Immature natural killer cell (primary cell): ENCODE data around the gene RNF13. TPM values are rescaled to one million over a fixed set of nuclear protein-coding genes. Genes with fewer than 3 reads are reported as not detected.
A peak's percentile ranks its signal among the peaks of the same experiment; 100 is the strongest.
"Not testable (repeated sequence)": the region's sequence is repeated elsewhere in the genome, so short reads cannot be mapped to it uniquely, and the experiment has no call there.

ENCODE experiments used
- DNase-seq, 3 donors: peaks; one replicate each; pipeline ENCODE4 v3.0.0; 2022; ENCODE audit warnings: mixed read lengths in 1 of 3
- H3K27ac Mint-ChIP-seq, 6 donors: one replicate each; pipeline ENCODE4 v1.8.0; 2020; ENCODE audit warnings: mixed read lengths in 6 of 6, mild to moderate bottlenecking in 5 of 6, inconsistent platforms in 4 of 6, moderate library complexity in 3 of 6
- H3K27me3 Mint-ChIP-seq, 3 donors: one replicate each; pipeline ENCODE4 v1.8.0; 2020 to 2021; ENCODE audit warnings: low read depth in 3 of 3, mild to moderate bottlenecking in 3 of 3, mixed read lengths in 3 of 3, moderate library complexity in 3 of 3, inconsistent platforms in 1 of 3
- H3K36me3 Mint-ChIP-seq, 3 donors: one replicate each; pipeline ENCODE4 v1.8.0; 2020; ENCODE audit warnings: mixed read lengths in 3 of 3, inconsistent platforms in 2 of 3, mild to moderate bottlenecking in 2 of 3
- H3K4me1 Mint-ChIP-seq, 2 donors: one replicate each; pipeline ENCODE4 v1.8.0; 2020; ENCODE audit warnings: inconsistent platforms in 2 of 2, mild to moderate bottlenecking in 2 of 2, mixed read lengths in 2 of 2, moderate library complexity in 1 of 2
- H3K4me3 Mint-ChIP-seq, 5 donors: one replicate each; pipeline ENCODE4 v1.8.0; 2020; ENCODE audit warnings: mild to moderate bottlenecking in 5 of 5, mixed read lengths in 5 of 5, inconsistent platforms in 3 of 5, moderate library complexity in 3 of 5
- H3K9me3 Mint-ChIP-seq, 6 donors: one replicate each; pipeline ENCODE4 v1.8.0; 2020; ENCODE audit warnings: mild to moderate bottlenecking in 6 of 6, mixed read lengths in 6 of 6, inconsistent platforms in 4 of 6, moderate library complexity in 3 of 6
- polyA plus RNA-seq, 3 donors: library from polyadenylated mRNA; unstranded; fragments of 300-500 nt; fragmentation: Illumina TruSeq; gene quantifications; one replicate each; pipeline ENCODE4 v1.2.3, GENCODE V29; 2021

Gene RNF13
- polyA plus RNA-seq, 3 donors from 2014 or later: 116 to 145 (median 142) TPM

DNA sequence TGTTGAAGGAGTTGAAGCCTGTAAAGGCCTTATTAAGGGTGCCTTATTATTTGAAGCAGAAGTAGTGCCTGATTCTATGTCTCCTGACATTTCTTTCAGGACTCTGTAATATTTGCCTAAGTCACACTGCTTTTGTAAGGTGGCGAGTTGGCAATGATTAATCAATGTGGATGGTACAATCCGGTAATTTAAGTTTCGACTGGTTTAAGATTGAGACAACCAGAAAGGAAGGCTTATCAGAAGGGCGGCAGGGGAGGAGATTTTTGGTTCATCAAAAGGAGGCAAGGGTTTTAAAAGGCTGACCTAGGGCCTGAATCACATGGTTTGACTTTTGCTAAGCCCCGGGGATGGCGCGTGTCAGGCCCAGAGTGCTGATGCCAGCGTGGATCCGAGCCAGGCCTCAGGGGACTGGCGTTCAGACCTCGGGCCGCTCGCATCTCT lies 830 bp upstream of the RNF13 start:
- Mint-ChIP-seq H3K4me3 (peak overlapping the region; percentile 97 to 100 (median 99)), H3K36me3 (no peaks in the 10 kb centered on the region), H3K9me3 (no peaks in the 10 kb centered on the region), H3K27me3 (peaks cover 4 to 10% (median 6%) of the 10 kb centered on the region in 3 donors), H3K27ac (peak overlapping the region; percentile 95 to 100 (median 99)), H3K4me1 (peaks cover 43 to 54% of the 10 kb centered on the region in 2 donors)
- DNase-seq: no peak

DNA sequence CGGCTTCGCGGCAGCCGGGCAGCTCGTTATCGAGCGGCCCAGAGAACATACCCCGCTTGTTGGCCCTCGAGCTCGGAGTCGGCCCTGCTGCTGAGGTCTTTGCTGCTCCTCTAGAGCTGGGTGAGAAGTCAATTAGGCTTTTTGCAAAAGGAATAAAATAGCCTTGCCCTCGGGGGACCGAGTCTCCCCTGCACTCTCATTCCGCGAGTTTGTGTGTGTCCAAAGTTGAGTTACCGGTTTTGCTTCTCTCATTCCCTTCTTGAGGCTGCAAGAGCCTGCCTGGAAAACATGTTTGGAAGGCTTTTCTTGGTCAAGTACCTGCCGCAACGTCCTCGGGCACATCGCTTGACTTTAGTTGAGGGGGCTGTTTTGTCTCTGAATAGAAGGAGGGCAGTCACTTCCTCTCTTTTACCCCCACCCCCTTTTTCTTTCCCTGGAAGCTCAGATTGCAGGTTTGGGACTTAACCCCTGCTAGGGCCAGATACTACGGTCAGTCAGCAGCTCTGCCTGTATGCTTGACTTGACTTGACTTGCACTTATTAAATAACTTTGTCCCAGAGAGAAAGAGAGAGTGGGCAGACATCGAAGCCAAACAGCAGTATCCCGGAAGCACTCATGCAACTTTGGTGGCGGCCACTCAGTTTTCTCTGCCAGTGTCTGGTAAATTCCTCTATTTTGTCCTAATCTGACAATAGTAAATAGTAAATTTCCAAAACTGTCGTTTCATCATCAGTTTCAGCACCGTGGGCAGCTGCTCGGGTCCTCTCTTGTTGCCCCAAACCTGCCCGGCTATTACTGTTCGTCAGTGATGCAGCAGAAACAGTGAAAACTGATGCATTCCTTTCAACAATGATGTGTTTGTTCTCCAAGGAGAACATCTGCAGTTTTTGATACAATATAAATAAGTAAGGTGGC lies 609 bp downstream of the RNF13 start:
- Mint-ChIP-seq H3K4me1 (peaks cover 51 to 69% of the 10 kb centered on the region in 2 donors), H3K4me3 (peak overlapping the region; percentile 97 to 100 (median 99)), H3K27me3 (peaks cover 2 to 4% (median 4%) of the 10 kb centered on the region in 3 donors), H3K27ac (peak overlapping the region; percentile 95 to 100 (median 99)), H3K9me3 (no peaks in the 10 kb centered on the region), H3K36me3 (no peaks in the 10 kb centered on the region)
- peak; percentile 16 to 20 (median 20) for DNase-seq

DNA sequence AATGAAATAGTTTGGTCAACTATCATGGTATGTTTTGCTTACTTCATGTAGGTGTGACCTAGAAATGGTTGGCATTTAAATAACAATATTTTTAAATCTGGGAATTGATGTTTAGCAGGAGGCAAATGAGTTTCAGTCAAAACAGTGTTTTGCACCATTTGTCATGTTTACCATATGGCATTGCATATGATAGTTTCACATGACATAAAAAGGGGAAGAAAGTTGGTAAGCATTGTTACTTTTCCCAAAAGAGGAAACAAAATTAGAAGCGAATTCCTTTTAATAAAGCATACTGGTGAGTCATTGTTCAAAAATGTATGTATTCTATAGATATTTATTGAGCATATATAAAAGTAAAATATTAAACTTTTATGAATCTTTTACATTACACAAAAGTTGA lies 2.3 kb downstream of the RNF13 start:
- Mint-ChIP-seq H3K4me1 (peaks cover 62 to 85% of the 10 kb centered on the region in 2 donors), H3K4me3 (peak overlapping the region; percentile 97 to 100 (median 99)), H3K36me3 (no peaks in the 10 kb centered on the region), H3K27ac (peak overlapping the region in 2 of 6 donors; percentile 3 to 43), H3K27me3 (peaks cover 0 to 4% (median 4%) of the 10 kb centered on the region in 3 donors), H3K9me3 (no peaks in the 10 kb centered on the region)
- no peak for DNase-seq

DNA sequence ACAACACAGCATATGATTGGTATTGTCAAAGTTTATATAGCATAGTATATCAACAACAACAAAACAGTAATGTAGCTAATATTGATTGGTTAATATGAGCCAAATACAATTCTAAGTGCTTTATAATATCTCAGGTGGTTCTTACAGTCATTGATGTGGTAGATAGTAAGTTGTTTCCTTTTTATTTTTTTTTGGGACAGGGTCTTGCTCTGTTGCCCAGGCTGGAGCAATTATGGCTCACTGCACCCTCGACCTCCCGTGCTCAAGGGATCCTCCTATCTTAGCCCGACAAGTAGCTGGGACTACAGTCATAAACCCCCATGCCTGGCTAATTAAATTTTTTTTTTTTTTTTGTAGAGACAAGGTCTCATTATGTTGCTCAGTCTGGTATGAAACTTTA lies 2.7 kb downstream of the RNF13 start:
- DNase-seq: no peak
- H3K9me3 Mint-ChIP-seq: no peaks in the 10 kb centered on the region
- H3K27me3 Mint-ChIP-seq: peaks cover 0 to 4% (median 4%) of the 10 kb centered on the region in 3 donors
- peak overlapping the region in 1 of 6 donors; percentile 8 for H3K27ac Mint-ChIP-seq
- no peaks in the 10 kb centered on the region for H3K36me3 Mint-ChIP-seq
- H3K4me3 Mint-ChIP-seq: peak overlapping the region in 2 of 5 donors; percentile 19 to 39
- H3K4me1 Mint-ChIP-seq: peaks cover 63 to 89% of the 10 kb centered on the region in 2 donors

DNA sequence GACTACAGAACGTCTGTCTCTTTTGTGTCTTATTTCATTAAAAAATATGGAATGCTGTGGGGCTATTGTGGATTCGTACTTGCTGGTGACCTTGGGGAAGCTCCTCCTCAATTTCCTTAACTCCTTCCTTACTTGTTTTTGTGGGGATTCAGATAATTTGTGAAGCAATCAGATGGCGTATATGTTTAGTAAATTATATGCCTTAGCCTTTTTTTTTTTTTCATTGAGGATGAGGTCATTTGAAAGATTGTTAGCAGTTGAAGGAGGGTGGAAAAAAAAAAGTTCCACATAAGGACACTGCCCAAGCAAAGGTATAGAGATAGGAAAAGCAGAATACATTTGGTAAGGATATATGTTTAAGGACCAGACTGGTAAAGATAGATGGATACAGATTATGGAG lies 3.3 kb downstream of the RNF13 start:
- Mint-ChIP-seq H3K9me3 (no peaks in the 10 kb centered on the region), H3K4me1 (peaks cover 67 to 95% of the 10 kb centered on the region in 2 donors), H3K4me3 (peak overlapping the region in 1 of 5 donors; percentile 39), H3K27me3 (peaks cover 0 to 4% (median 4%) of the 10 kb centered on the region in 3 donors), H3K27ac (no peak overlapping the region), H3K36me3 (no peaks in the 10 kb centered on the region)
- no peak for DNase-seq

DNA sequence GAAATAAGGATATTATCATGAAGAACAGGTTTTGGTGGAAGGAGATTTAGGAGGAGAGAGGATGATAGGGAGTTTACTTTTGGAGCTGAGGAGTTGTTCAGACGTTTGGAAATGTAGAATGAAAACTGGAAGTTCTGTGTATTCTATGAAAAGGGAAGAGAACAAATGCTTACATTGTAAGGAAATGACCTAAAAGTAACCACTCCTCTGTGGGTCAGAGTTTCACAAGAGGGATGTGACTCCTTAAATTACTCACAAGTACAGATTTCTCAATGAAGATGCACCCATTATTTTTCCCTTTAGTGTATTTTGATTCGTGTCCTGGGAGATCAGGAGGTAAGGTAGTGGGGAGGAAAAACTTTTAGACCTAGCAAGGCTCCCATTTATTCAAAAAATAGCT lies 4.0 kb downstream of the RNF13 start:
- H3K27me3 Mint-ChIP-seq: peaks cover 0 to 4% (median 4%) of the 10 kb centered on the region in 3 donors
- peak overlapping the region in 1 of 6 donors; percentile 57 for H3K27ac Mint-ChIP-seq
- peaks cover 73 to 99% of the 10 kb centered on the region in 2 donors for H3K4me1 Mint-ChIP-seq
- H3K36me3 Mint-ChIP-seq: no peaks in the 10 kb centered on the region
- H3K9me3 Mint-ChIP-seq: no peaks in the 10 kb centered on the region
- H3K4me3 Mint-ChIP-seq: peak overlapping the region in 1 of 5 donors; percentile 6
- DNase-seq: no peak

DNA sequence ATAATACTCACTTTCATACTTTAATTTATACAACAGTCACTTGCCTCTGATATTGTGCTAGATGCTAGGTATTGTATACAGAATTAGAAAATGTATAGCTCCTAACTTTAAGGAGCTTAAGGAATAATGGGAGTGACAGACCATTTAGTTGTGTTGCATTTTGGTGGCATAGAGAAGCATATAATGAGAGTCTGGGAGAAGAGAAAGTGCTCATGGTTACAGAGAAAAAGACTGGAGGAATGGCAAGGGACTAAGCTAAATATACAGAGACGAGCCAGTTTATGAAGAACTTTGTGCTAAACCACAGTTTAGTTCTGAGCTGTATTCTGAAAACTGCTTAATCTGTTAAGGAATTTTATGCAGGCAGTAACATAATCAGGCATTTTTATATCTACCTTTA lies 6.4 kb downstream of the RNF13 start:
- Mint-ChIP-seq H3K27ac (peak overlapping the region in 1 of 6 donors; percentile 2), H3K36me3 (peaks cover 3 to 6% (median 4%) of the 10 kb centered on the region in 3 donors), H3K27me3 (no peaks in the 10 kb centered on the region), H3K9me3 (no peaks in the 10 kb centered on the region), H3K4me1 (peaks cover 65 to 99% of the 10 kb centered on the region in 2 donors), H3K4me3 (no peak overlapping the region)
- DNase-seq: no peak

DNA sequence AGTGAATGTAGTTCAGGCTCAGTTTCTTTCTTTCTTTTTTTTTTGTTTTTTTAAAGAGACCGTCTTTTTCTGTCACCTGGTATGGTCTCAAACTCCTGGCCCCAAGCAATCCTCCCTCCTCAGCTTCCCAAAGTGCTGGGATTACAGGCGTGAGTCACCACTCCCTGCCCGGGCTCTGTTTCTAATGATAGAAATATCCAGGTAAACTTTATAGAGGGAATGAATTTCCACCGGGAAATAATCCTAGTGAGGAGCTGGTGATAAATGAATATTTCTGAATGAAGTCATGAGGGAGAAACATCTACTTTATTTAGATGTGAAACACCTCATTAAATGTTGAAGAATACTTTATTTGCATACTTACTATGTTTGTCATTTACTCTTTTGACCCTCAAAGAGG lies 7.2 kb downstream of the RNF13 start:
- Mint-ChIP-seq H3K27ac (no peak overlapping the region), H3K4me3 (no peak overlapping the region), H3K4me1 (peaks cover 58 to 93% of the 10 kb centered on the region in 2 donors), H3K27me3 (no peaks in the 10 kb centered on the region), H3K36me3 (peaks cover 3 to 6% (median 4%) of the 10 kb centered on the region in 3 donors), H3K9me3 (no peaks in the 10 kb centered on the region)
- no peak for DNase-seq

DNA sequence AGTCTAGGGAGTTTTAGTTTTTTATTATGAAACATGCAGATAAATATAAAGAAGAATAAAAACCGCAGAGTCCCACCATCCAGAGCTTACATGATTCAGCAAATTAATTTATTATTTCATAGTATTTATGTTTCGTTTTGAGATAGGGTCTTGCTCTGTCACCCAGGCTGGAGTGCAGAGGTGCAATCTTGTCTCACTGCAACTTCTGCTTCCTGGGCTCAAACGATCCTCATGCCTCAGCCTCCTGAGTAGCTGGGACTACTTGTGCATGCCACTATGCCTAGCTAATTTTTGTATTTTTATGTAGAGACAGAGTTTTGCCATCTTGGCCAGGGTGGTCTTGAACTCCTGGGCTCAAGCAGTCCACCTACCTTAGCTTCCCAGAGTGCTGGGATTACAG lies 13.6 kb downstream of the RNF13 start:
- H3K36me3 Mint-ChIP-seq: peaks cover 9 to 20% (median 11%) of the 10 kb centered on the region in 3 donors
- no peak for DNase-seq
- no peak overlapping the region for H3K4me3 Mint-ChIP-seq
- no peak overlapping the region for H3K27ac Mint-ChIP-seq
- peaks cover 3 to 8% (median 5%) of the 10 kb centered on the region in 6 donors for H3K9me3 Mint-ChIP-seq
- peaks cover 33 to 64% of the 10 kb centered on the region in 2 donors for H3K4me1 Mint-ChIP-seq
- H3K27me3 Mint-ChIP-seq: no peaks in the 10 kb centered on the region

DNA sequence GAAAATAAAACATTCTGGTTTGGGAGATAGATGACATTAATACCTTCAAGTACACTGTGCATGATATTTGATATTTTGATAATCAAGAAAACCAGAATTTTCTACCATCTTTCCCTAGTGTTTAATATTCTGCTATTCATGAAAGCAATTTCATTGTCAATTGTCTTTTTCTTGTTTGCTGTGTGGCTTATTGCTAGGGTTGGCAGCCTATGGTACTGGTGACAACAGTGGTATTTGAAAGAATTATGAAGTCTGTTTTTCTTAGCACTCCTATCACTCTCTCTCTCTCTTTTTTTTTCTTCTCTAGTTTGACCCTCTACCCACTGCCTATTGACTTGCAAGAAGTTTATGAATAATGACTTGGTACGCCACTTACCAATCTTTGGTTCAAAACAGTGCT lies 15.4 kb downstream of the RNF13 start:
- H3K9me3 Mint-ChIP-seq: peaks cover 12 to 26% (median 21%) of the 10 kb centered on the region in 6 donors
- H3K4me1 Mint-ChIP-seq: peaks cover 25 to 54% of the 10 kb centered on the region in 2 donors
- no peak overlapping the region for H3K4me3 Mint-ChIP-seq
- H3K27ac Mint-ChIP-seq: no peak overlapping the region
- H3K27me3 Mint-ChIP-seq: no peaks in the 10 kb centered on the region
- H3K36me3 Mint-ChIP-seq: peaks cover 19 to 26% (median 22%) of the 10 kb centered on the region in 3 donors
- no peak for DNase-seq

DNA sequence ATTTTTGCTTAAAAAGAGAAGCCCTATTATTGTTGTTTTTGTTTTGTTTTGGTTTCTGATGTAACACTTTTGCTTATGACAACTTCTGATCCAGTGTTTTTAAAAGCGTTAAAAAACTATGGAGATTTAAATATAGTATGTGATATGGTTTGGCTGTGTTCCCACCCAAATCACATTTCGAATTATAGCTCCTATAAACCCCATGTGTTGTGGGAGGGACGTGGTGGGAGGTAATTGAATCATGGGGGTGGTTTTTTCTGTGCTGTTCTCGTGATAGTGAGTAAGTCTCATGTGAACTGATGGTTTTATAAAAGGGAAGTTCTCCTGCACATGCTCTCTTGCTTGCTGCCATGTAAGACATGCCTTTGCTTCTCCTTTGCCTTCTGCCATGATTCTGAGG lies 16.6 kb downstream of the RNF13 start:
- H3K27ac Mint-ChIP-seq, H3K27me3 Mint-ChIP-seq, DNase-seq, H3K4me3 Mint-ChIP-seq: not testable (repeated sequence)
- peaks cover 22 to 45% of the 10 kb centered on the region in 2 donors for H3K4me1 Mint-ChIP-seq
- H3K36me3 Mint-ChIP-seq: peaks cover 16 to 26% (median 24%) of the 10 kb centered on the region in 3 donors
- peaks cover 15 to 34% (median 32%) of the 10 kb centered on the region in 6 donors for H3K9me3 Mint-ChIP-seq

DNA sequence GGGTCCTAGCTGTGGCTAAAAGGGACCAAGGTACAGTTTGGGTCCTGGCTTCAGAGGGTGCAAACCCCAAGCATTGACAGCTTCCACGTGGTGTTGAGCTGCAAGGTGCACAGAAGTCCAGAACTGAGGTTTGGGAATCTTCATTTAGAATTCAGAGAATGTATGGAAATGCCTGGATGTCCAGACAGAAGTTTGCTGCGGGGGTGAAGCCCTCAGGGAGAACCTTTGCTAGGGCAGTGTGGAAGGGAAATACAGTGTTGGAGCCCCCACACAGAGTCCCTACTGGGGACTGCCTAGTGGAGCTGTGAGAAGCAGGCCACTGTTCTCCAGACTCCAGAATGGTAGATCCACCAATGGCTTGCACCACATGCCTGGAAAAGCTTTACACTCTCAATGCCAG lies 17.9 kb downstream of the RNF13 start:
- Mint-ChIP-seq H3K4me1 (peaks cover 25 to 51% of the 10 kb centered on the region in 2 donors), H3K4me3 (no peak overlapping the region), H3K36me3 (peaks cover 16 to 33% (median 26%) of the 10 kb centered on the region in 3 donors), H3K27me3 (no peaks in the 10 kb centered on the region), H3K27ac (no peak overlapping the region), H3K9me3 (peaks cover 19 to 37% (median 36%) of the 10 kb centered on the region in 6 donors)
- no peak for DNase-seq

DNA sequence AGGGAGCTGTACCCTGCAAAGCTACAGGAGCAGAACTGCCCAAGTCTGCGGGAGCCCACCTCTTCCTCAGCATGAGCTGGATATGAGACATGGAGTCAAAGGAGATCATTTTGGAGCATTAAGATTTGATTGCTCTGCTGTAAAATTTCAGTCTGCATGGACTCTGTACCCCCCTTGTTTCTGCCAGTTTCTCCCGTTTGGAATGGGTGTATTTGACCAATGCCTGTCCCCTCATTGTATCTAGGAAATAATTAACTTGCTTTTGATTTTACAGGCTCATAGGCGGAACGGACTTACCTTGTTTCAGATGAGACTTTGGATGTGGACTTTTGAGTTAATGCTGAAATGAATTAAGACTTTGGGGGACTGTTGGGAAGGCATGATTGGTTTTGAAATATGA lies 18.3 kb downstream of the RNF13 start:
- H3K27ac Mint-ChIP-seq: no peak overlapping the region
- H3K4me1 Mint-ChIP-seq: peaks cover 24 to 51% of the 10 kb centered on the region in 2 donors
- no peaks in the 10 kb centered on the region for H3K27me3 Mint-ChIP-seq
- no peak for DNase-seq
- H3K36me3 Mint-ChIP-seq: peaks cover 16 to 33% (median 26%) of the 10 kb centered on the region in 3 donors
- peaks cover 19 to 37% (median 36%) of the 10 kb centered on the region in 6 donors for H3K9me3 Mint-ChIP-seq
- H3K4me3 Mint-ChIP-seq: no peak overlapping the region

DNA sequence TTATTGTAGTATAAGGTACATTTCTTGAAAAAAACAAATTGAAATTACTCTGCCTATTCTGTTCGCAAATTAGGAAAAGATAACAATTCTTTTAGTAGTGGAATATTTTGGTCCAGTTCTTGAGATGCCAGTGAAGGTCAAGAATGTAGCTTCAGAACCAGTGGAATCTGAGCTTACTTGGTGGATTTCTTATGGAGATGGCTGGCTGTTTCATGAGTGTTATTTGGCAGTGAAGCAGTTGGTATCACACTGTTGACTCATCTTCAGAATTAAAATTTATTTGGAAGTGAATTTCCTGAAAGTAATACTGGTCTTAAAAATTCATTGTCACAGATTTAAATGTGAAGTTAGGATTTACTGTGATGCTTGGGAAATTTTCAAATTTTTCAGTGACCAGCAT lies 19.1 kb downstream of the RNF13 start:
- Mint-ChIP-seq H3K27me3 (no peaks in the 10 kb centered on the region), H3K9me3 (peaks cover 19 to 38% (median 36%) of the 10 kb centered on the region in 6 donors), H3K36me3 (peaks cover 21 to 37% (median 26%) of the 10 kb centered on the region in 3 donors), H3K4me3 (no peak overlapping the region), H3K4me1 (peaks cover 28 to 54% of the 10 kb centered on the region in 2 donors), H3K27ac (no peak overlapping the region)
- DNase-seq: no peak
